Ascending aorta (tissue), 2 donors: ENCODE data around the gene DCAF7. TPM values are rescaled to one million over a fixed set of nuclear protein-coding genes. Genes with fewer than 3 reads are reported as not detected.

Source experiments
- DNase-seq, 2 donors: peaks; one replicate each; pipeline ENCODE4 v3.0.0-alpha.2; 2019; ENCODE audit warnings: low spot score in 2 of 2
- H3K27ac ChIP-seq, 2 donors: fragments of 200-600 bp; sonication (generic); one replicate each; pipeline ENCODE4 v1.5.1; 2016 to 2017; ENCODE audit warnings: mild to moderate bottlenecking in 1 of 2
- H3K27me3 ChIP-seq: fragments of 200-600 bp; sonication (generic); one replicate; pipeline ENCODE4 v1.5.1; 2017
- H3K36me3 ChIP-seq, 2 donors: fragments of 200-600 bp; sonication (generic); one replicate each; pipeline ENCODE4 v1.5.1; 2016
- H3K4me1 ChIP-seq, 2 donors: fragments of 200-600 bp; sonication (generic); one replicate each; pipeline ENCODE4 v1.5.1; 2016 to 2017; ENCODE audit warnings: mild to moderate bottlenecking in 1 of 2
- H3K4me3 ChIP-seq, 2 donors: fragments of 200-600 bp; sonication (generic); one replicate each; pipeline ENCODE4 v1.5.1; 2016 to 2017; ENCODE audit warnings: mild to moderate bottlenecking in 1 of 2
- H3K9me3 ChIP-seq, 2 donors: fragments of 200-600 bp; sonication (generic); one replicate each; pipeline ENCODE4 v1.5.1; 2016
- CTCF ChIP-seq, 3 experiments: fragments of 200-600 bp in 2 of 3; fragments of 450-650 bp in 1 of 3; sonication (generic) in 2 of 3; IDR thresholded peaks; one replicate each; pipeline ENCODE4 v1.5.1; 2016 to 2019; ENCODE audit warnings: antibody characterized with exemption in 3 of 3, mild to moderate bottlenecking in 1 of 3, moderate library complexity in 1 of 3
- intact Hi-C: fragments of 100-400 bp; cut with DNase I; formaldehyde crosslinking; loops from one replicate; pipeline ENCODE4 v1.15.1; 2023
- total RNA-seq: library from RNA; depleted of rRNA; stranded (reverse); fragments of >200 nt; gene quantifications from one replicate; pipeline ENCODE4 v1.1.0, GENCODE V29; 2016

The DCAF7 gene
- total RNA-seq, 1 donor from 2014 or later, result 18.6 TPM

GRCh38 chr17:63540590-63540989, 9.7 kb upstream of the DCAF7 start:
- H3K9me3 ChIP-seq, result no peaks in the 10 kb centered on the region
- peaks cover 5% of the 10 kb centered on the region for H3K27me3 ChIP-seq
- peak in 1 of 2 donors; percentile 34 for DNase-seq
- H3K27ac ChIP-seq, result no peak overlapping the region
- H3K4me3 ChIP-seq, result no peak overlapping the region
- H3K36me3 ChIP-seq, result no peaks in the 10 kb centered on the region
- H3K4me1 ChIP-seq, result peaks cover 0 to 2% of the 10 kb centered on the region in 2 donors
- intact Hi-C loops, result no loop called here
- TF ChIP-seq CTCF (IDR thresholded peaks at IDR 0.05), result no peak

- Histone ChIP-seq H3K4me1 (peaks cover 0 to 2% of the 10 kb centered on the region in 2 donors), H3K9me3 (no peaks in the 10 kb centered on the region), H3K27ac (no peak overlapping the region), H3K36me3 (no peaks in the 10 kb centered on the region), H3K27me3 (peaks cover 5% of the 10 kb centered on the region), H3K4me3 (no peak overlapping the region)
- intact Hi-C loops, result no loop called here
- TF ChIP-seq CTCF (IDR thresholded peaks at IDR 0.05), result no peak
- no peak for DNase-seq
These were observed 8.1 kb upstream of the DCAF7 start for GRCh38 chr17:63542218-63542545.

- peak in 1 of 2 donors; percentile 46 for DNase-seq
- Histone ChIP-seq H3K36me3 (no peaks in the 10 kb centered on the region), H3K27ac (no peak overlapping the region), H3K4me3 (no peak overlapping the region), H3K27me3 (peaks cover 4% of the 10 kb centered on the region), H3K4me1 (peaks cover 0 to under 1% of the 10 kb centered on the region in 2 donors), H3K9me3 (no peaks in the 10 kb centered on the region)
- no peak for TF ChIP-seq CTCF (IDR thresholded peaks at IDR 0.05)
- intact Hi-C loops, result no loop called here
These were observed 7.1 kb upstream of the DCAF7 start for GRCh38 chr17:63542942-63543821.

GRCh38 chr17:63543822-63544420, 6.4 kb upstream of the DCAF7 start:
- DNase-seq, result no peak
- intact Hi-C loops, result no loop called here
- Histone ChIP-seq H3K27me3 (no peaks in the 10 kb centered on the region), H3K9me3 (no peaks in the 10 kb centered on the region), H3K27ac (no peak overlapping the region), H3K4me3 (no peak overlapping the region), H3K36me3 (no peaks in the 10 kb centered on the region), H3K4me1 (no peaks in the 10 kb centered on the region)
- no peak for TF ChIP-seq CTCF (IDR thresholded peaks at IDR 0.05)

- H3K27ac ChIP-seq, result no peak overlapping the region
- H3K36me3 ChIP-seq, result no peaks in the 10 kb centered on the region
- no peaks in the 10 kb centered on the region for H3K27me3 ChIP-seq
- peak in 1 of 2 donors; percentile 56 for DNase-seq
- no peaks in the 10 kb centered on the region for H3K9me3 ChIP-seq
- intact Hi-C loops, result no loop called here
- H3K4me1 ChIP-seq, result peaks cover 0 to 2% of the 10 kb centered on the region in 2 donors
- no peak for TF ChIP-seq CTCF (IDR thresholded peaks at IDR 0.05)
- no peak overlapping the region for H3K4me3 ChIP-seq
These were observed 5.6 kb upstream of the DCAF7 start for GRCh38 chr17:63544467-63545301.
